BLaER1 treated with 17β-estradiol and CSF1 and Interleukin-3, amounts not matched to agents 10 nM and 100 nM (cell line): ENCODE results near the gene HLA-DMA.

Experiments used
- H3K27ac ChIP-seq, 11 experiments: shearing (Covaris generic); formaldehyde crosslinking; 2 replicates each; pipeline ENCODE4 v1.8.1; 2022
- H3K27me3 ChIP-seq, 11 experiments: shearing (Covaris generic); formaldehyde crosslinking; 2 replicates each; pipeline ENCODE4 v1.8.1; 2022
- H3K36me3 ChIP-seq, 11 experiments: shearing (Covaris generic); formaldehyde crosslinking; 2 replicates each; pipeline ENCODE4 v1.8.1; 2022
- H3K4me1 ChIP-seq, 10 experiments: shearing (Covaris generic); formaldehyde crosslinking; 2 replicates each; pipeline ENCODE4 v1.8.1; 2022
- H3K4me2 ChIP-seq, 11 experiments: shearing (Covaris generic); formaldehyde crosslinking; 2 replicates each; pipeline ENCODE4 v1.8.1; 2022
- H3K4me3 ChIP-seq, 10 experiments: shearing (Covaris generic); formaldehyde crosslinking; 2 replicates each; pipeline ENCODE4 v1.8.1; 2022
- H3K9ac ChIP-seq, 11 experiments: shearing (Covaris generic); formaldehyde crosslinking; 2 replicates each; pipeline ENCODE4 v1.8.1; 2022
- H3K9me3 ChIP-seq, 11 experiments: shearing (Covaris generic); formaldehyde crosslinking; replicated peaks in 1 of 11; 2 replicates each; pipeline ENCODE4 v1.8.1; 2022
- H4K20me1 ChIP-seq, 11 experiments: shearing (Covaris generic); formaldehyde crosslinking; 2 replicates each; pipeline ENCODE4 v1.8.1; 2022
- Cebpa-rat ChIP-seq, 11 experiments: shearing (Covaris generic); IDR thresholded peaks; 2 replicates each; pipeline ENCODE4 v1.8.1; 2022

The HLA-DMA gene

DNA sequence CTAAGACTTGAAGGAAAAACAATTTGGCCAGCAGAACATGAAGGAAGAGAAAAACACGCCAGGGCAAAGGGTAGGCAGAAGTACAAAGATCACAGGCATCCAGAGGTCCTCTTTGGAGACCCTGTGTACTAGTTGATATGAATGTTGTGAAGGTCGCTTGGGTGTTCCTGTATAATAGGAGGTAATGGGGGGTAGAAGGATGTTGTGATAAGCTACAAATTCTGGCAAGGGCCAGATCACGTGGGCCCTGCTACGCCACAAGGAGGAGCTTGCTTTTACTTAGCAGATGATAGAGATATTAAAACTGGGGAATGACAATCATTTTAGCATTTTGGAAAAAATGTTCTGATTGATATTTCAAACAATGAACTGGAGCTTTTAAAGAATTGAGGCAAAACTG, 878 bp upstream of the HLA-DMA start:
- peaks cover 0 to 8% (median 0%) of the 10 kb centered on the region in 11 experiments; a peak in 4 of 22 replicates for H4K20me1 ChIP-seq
- no peaks in the 10 kb centered on the region for H3K27me3 ChIP-seq
- no peak for TF ChIP-seq Cebpa-rat (IDR thresholded peaks at IDR 0.05)
- H3K27ac ChIP-seq = peak overlapping the region in 10 of 11 experiments; percentile 4 to 91 (median 82); a peak in 17 of 22 replicates
- peaks cover 8 to 21% (median 15%) of the 10 kb centered on the region in 11 experiments; a peak in 17 of 22 replicates for H3K36me3 ChIP-seq
- peaks cover 70 to 76% (median 72%) of the 10 kb centered on the region in 10 experiments for H3K4me1 ChIP-seq
- H3K9me3 ChIP-seq = no peaks in the 10 kb centered on the region
- no peak overlapping the region for H3K9ac ChIP-seq
- no peak overlapping the region for H3K4me3 ChIP-seq
- H3K4me2 ChIP-seq = peak overlapping the region; percentile 21 to 92 (median 82); a peak in 21 of 22 replicates

DNA sequence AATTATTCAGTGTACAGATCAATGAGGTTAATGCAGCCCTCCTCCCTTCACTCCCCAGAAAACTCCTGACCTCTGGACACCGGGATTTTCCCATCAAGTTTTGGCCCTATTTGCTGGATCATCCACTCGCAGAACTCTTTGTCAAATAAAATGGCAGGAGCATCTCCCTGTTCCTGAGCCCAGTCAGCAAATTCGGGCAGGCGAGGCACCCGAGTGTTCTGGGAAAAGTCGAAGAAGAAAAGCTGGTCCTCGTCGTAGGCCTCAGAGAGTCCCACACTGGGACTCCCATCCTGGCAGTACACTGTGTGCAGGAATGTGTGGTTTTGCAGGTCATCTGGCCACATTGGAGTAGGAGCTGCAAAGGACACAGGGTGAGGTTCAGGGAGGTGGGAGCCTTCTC, 2.4 kb downstream of the HLA-DMA start:
- Histone ChIP-seq H3K27me3 (no peaks in the 10 kb centered on the region), H3K4me1 (peaks cover 75 to 97% (median 91%) of the 10 kb centered on the region in 10 experiments), H3K27ac (peak overlapping the region in 4 of 11 experiments; percentile 11 to 82 (median 28); a peak in 6 of 22 replicates), H4K20me1 (peaks cover 0 to 9% (median 0%) of the 10 kb centered on the region in 11 experiments; a peak in 4 of 22 replicates), H3K4me3 (peak overlapping the region in 2 of 10 experiments; percentile 70 to 74; a peak in 3 of 20 replicates), H3K9me3 (peaks cover 0 to 10% (median 0%) of the 10 kb centered on the region in 11 experiments; a peak in 7 of 22 replicates), H3K36me3 (peaks cover 8 to 28% (median 19%) of the 10 kb centered on the region in 11 experiments; a peak in 17 of 22 replicates), H3K4me2 (peak overlapping the region; percentile 76 to 98 (median 92)), H3K9ac (peak overlapping the region in 2 of 11 experiments; percentile 35 to 83; a peak in 4 of 22 replicates)
- no peak for TF ChIP-seq Cebpa-rat (IDR thresholded peaks at IDR 0.05)

- Histone ChIP-seq H3K4me1 (peaks cover 75 to 97% (median 91%) of the 10 kb centered on the region in 10 experiments), H3K4me3 (peak overlapping the region in 1 of 10 experiments; percentile 74; a peak in 1 of 20 replicates), H3K9me3 (peaks cover 0 to 10% (median 0%) of the 10 kb centered on the region in 11 experiments; a peak in 7 of 22 replicates), H4K20me1 (peaks cover 0 to 9% (median 0%) of the 10 kb centered on the region in 11 experiments; a peak in 5 of 22 replicates), H3K36me3 (peaks cover 8 to 28% (median 19%) of the 10 kb centered on the region in 11 experiments; a peak in 17 of 22 replicates), H3K4me2 (peak overlapping the region; percentile 76 to 98 (median 92)), H3K9ac (no peak overlapping the region), H3K27ac (peak overlapping the region in 5 of 11 experiments; percentile 8 to 34 (median 14); a peak in 5 of 22 replicates), H3K27me3 (no peaks in the 10 kb centered on the region)
- no peak for TF ChIP-seq Cebpa-rat (IDR thresholded peaks at IDR 0.05)
These were observed 2.9 kb downstream of the HLA-DMA start for GRCh38 chr6:32950010-32950409.

DNA sequence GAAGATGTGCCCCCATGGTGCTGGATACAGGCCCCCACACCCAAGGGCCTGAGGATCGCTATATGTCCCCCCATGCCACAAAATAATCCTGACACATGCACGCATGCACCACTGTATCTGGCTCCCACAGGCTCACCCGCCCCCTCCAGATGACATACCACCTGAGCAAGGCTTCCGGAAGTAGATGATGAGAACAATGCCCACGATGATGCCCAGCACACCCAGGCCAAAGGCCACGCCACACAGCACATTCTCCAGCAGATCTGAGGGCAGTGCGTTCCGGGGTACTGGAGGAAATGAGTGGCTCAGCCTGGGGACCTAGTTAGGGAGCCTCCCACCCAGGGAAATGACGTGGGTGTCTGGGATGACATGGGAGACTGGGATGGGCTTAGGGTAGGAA, 3.8 kb downstream of the HLA-DMA start:
- Histone ChIP-seq H3K9ac (peak overlapping the region in 1 of 11 experiments; percentile 29; a peak in 2 of 22 replicates), H3K27ac (0 out of 22 replicates have a peak overlapping the region, but pooled peaks of 2 of the 11 experiments have one; percentile 8 to 14), H3K36me3 (peaks cover 8 to 28% (median 19%) of the 10 kb centered on the region in 11 experiments; a peak in 17 of 22 replicates), H4K20me1 (peaks cover 0 to 9% (median 0%) of the 10 kb centered on the region in 11 experiments; a peak in 5 of 22 replicates), H3K27me3 (no peaks in the 10 kb centered on the region), H3K9me3 (peaks cover 0 to 10% (median 0%) of the 10 kb centered on the region in 11 experiments; a peak in 7 of 22 replicates), H3K4me3 (no peak overlapping the region), H3K4me2 (peak overlapping the region; percentile 76 to 98 (median 92); a peak in 19 of 22 replicates), H3K4me1 (peaks cover 75 to 94% (median 89%) of the 10 kb centered on the region in 10 experiments)
- no peak for TF ChIP-seq Cebpa-rat (IDR thresholded peaks at IDR 0.05)

GRCh38 chr6:32947552-32948465, 5.1 kb downstream of the HLA-DMA start:
- 0 out of 22 replicates have a peak overlapping the region, but pooled peaks of 2 of the 11 experiments have one; percentile 7 to 21 for H3K9ac ChIP-seq
- H3K4me1 ChIP-seq = peaks cover 79 to 97% (median 92%) of the 10 kb centered on the region in 10 experiments
- H3K27ac ChIP-seq = 0 out of 22 replicates have a peak overlapping the region, but pooled peaks of 2 of the 11 experiments have one; percentile 7 to 88
- H4K20me1 ChIP-seq = peaks cover 0 to 9% (median 0%) of the 10 kb centered on the region in 11 experiments; a peak in 5 of 22 replicates
- H3K27me3 ChIP-seq = no peaks in the 10 kb centered on the region
- peaks cover 0 to 10% (median 0%) of the 10 kb centered on the region in 11 experiments; a peak in 7 of 22 replicates for H3K9me3 ChIP-seq
- no peak for TF ChIP-seq Cebpa-rat (IDR thresholded peaks at IDR 0.05)
- H3K36me3 ChIP-seq = peaks cover 8 to 28% (median 19%) of the 10 kb centered on the region in 11 experiments; a peak in 17 of 22 replicates
- H3K4me3 ChIP-seq = no peak overlapping the region
- H3K4me2 ChIP-seq = peak overlapping the region in 8 of 11 experiments; percentile 8 to 98 (median 92); a peak in 9 of 22 replicates

GRCh38 chr6:32946893-32947292, 6.0 kb downstream of the HLA-DMA start:
- H3K9ac ChIP-seq = no peak overlapping the region
- TF ChIP-seq Cebpa-rat (IDR thresholded peaks at IDR 0.05) = no peak
- H3K4me1 ChIP-seq = peaks cover 80 to 97% (median 93%) of the 10 kb centered on the region in 10 experiments
- H4K20me1 ChIP-seq = peaks cover 0 to 9% (median 0%) of the 10 kb centered on the region in 11 experiments; a peak in 5 of 22 replicates
- H3K27ac ChIP-seq = peak overlapping the region in 3 of 11 experiments; percentile 85 to 88 (median 88); a peak in 6 of 22 replicates
- no peaks in the 10 kb centered on the region for H3K27me3 ChIP-seq
- peak overlapping the region in 4 of 11 experiments; percentile 8 to 97 (median 55); a peak in 5 of 22 replicates for H3K4me2 ChIP-seq
- no peak overlapping the region for H3K4me3 ChIP-seq
- H3K36me3 ChIP-seq = peaks cover 8 to 28% (median 19%) of the 10 kb centered on the region in 11 experiments; a peak in 17 of 22 replicates
- peaks cover 0 to 10% (median 0%) of the 10 kb centered on the region in 11 experiments; a peak in 7 of 22 replicates for H3K9me3 ChIP-seq

DNA sequence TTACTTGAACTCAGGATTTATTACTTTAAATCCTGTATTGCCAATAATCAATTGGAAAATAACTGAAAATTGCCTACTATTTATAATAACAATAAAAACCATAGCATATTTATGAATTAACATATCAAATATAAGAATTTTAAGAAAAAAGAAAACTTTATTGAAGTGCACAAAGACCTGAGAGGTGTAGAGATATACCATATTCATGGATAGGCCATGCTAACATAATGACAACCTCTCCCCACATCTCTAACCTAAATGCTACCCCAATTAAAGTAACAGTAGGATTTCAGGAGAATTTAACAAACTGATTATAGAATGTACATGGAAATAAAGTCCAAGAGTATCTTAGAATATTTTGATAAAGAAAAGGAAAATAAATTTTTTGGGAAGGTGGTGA, 6.9 kb downstream of the HLA-DMA start:
- H3K27ac ChIP-seq = peak overlapping the region; percentile 73 to 88 (median 85); a peak in 21 of 22 replicates
- no peak overlapping the region for H3K4me3 ChIP-seq

More for the DNA sequence above, 6.9 kb downstream of the HLA-DMA start:
- Histone ChIP-seq H3K9me3 (peaks cover 0 to 10% (median 0%) of the 10 kb centered on the region in 11 experiments; a peak in 7 of 22 replicates), H3K27me3 (no peaks in the 10 kb centered on the region), H3K9ac (peak overlapping the region in 1 of 11 experiments; percentile 76; a peak in 1 of 22 replicates), H3K36me3 (peaks cover 8 to 28% (median 19%) of the 10 kb centered on the region in 11 experiments; a peak in 17 of 22 replicates), H3K4me2 (peak overlapping the region; percentile 85 to 97 (median 91); a peak in 21 of 22 replicates), H4K20me1 (peaks cover 0 to 9% (median 0%) of the 10 kb centered on the region in 11 experiments; a peak in 5 of 22 replicates), H3K4me1 (peaks cover 80 to 97% (median 93%) of the 10 kb centered on the region in 10 experiments)
- no peak for TF ChIP-seq Cebpa-rat (IDR thresholded peaks at IDR 0.05)
